A673 (cell line): ENCODE results near the gene AHCYL2. TPM values are rescaled to one million over a fixed set of nuclear protein-coding genes. Genes with fewer than 3 reads are reported as not detected.

Source experiments
- BruUV-seq: library from RNA; stranded (reverse); fragments of 400-500 nt; replicated peaks from 2 replicates; lab custom pipeline; 2021; lab: Mats Ljungman, UMichigan
- CTCF ChIA-PET: fragments of 300-600 bp; sonication (Branson Sonifier 250); formaldehyde crosslinking; loops from one replicate; lab custom pipeline; 2022; ENCODE audit warnings: antibody characterized with exemption; lab: Charles Lee
- POLR2A ChIA-PET: fragments of 300-600 bp; sonication (Branson Sonifier 250); formaldehyde crosslinking; loops from one replicate; lab custom pipeline; 2022; ENCODE audit warnings: antibody characterized with exemption; ENCODE audit not compliant: low non-redundant PET; lab: Charles Lee
- DNase-seq: peaks from one replicate; pipeline ENCODE4 v3.0.0-alpha.2; 2015; ENCODE audit warnings: low spot score
- H3K27ac ChIP-seq: fragments of 200-600 bp; sonication (generic); 2 replicates; pipeline ENCODE4 v1.5.1; 2016; ENCODE audit warnings: mixed run types, low read depth, mild to moderate bottlenecking, mixed read lengths, antibody characterized with exemption, low read length; ENCODE audit not compliant: poor library complexity, severe bottlenecking
- H3K27me3 ChIP-seq: fragments of 200-600 bp; sonication (generic); replicated peaks from 2 replicates; pipeline ENCODE4 v1.6.1; 2017; ENCODE audit warnings: mixed run types, low read depth, mild to moderate bottlenecking, mixed read lengths, antibody characterized with exemption, low read length; ENCODE audit not compliant: insufficient read depth, poor library complexity
- H3K36me3 ChIP-seq: fragments of 200-600 bp; sonication (generic); 2 replicates; pipeline ENCODE4 v1.6.1; 2016; ENCODE audit warnings: mixed run types, mild to moderate bottlenecking, mixed read lengths, antibody characterized with exemption, low read length; ENCODE audit not compliant: insufficient read depth, poor library complexity, severe bottlenecking
- H3K4me1 ChIP-seq: fragments of 200-600 bp; sonication (generic); 2 replicates; pipeline ENCODE4 v1.6.1; 2017; ENCODE audit warnings: mixed run types, mild to moderate bottlenecking, mixed read lengths, antibody characterized with exemption, low read length; ENCODE audit not compliant: insufficient read depth, poor library complexity, severe bottlenecking
- H3K4me3 ChIP-seq: fragments of 200-600 bp; sonication (generic); 2 replicates; pipeline ENCODE4 v1.5.1; 2016; ENCODE audit warnings: low read depth, mixed run types, mild to moderate bottlenecking, mixed read lengths, low read length; ENCODE audit not compliant: poor library complexity, severe bottlenecking
- H3K9me3 ChIP-seq: fragments of 200-600 bp; sonication (generic); 2 replicates; pipeline ENCODE4 v1.6.1; 2016; ENCODE audit warnings: mixed run types, low read depth, mild to moderate bottlenecking, mixed read lengths, antibody characterized with exemption, low read length; ENCODE audit not compliant: poor library complexity, severe bottlenecking
- EZH2 ChIP-seq: fragments of 200-600 bp; sonication (generic); IDR thresholded peaks from 2 replicates; pipeline ENCODE4 v1.6.1; 2017; ENCODE audit warnings: borderline replicate concordance, low read depth, mild to moderate bottlenecking, mixed read lengths, antibody characterized with exemption, low read length; ENCODE audit not compliant: poor library complexity, severe bottlenecking
- intact Hi-C: fragments of 100-400 bp; cut with micrococcal nuclease; formaldehyde crosslinking; loops from one replicate; pipeline ENCODE4 v1.10.0; 2022; ENCODE audit not compliant: unreplicated experiment
- total RNA-seq: library from RNA; stranded (reverse); gene quantifications from 2 replicates; pipeline ENCODE4 v1.2.3, GENCODE V29; 2021
- TF ChIP-seq, protein P1 (sequence below): fragments of 300-800, 200-600 bp; sonication (generic); conservative IDR thresholded peaks from 2 replicates; pipeline ENCODE4 v1.5.1; 2017; ENCODE audit warnings: low read depth, mild to moderate bottlenecking, antibody characterized with exemption, low read length, moderate library complexity, mixed read lengths

The AHCYL2 gene
- total RNA-seq, 1 experiment from 2014 or later: 35.2 TPM

DNA sequence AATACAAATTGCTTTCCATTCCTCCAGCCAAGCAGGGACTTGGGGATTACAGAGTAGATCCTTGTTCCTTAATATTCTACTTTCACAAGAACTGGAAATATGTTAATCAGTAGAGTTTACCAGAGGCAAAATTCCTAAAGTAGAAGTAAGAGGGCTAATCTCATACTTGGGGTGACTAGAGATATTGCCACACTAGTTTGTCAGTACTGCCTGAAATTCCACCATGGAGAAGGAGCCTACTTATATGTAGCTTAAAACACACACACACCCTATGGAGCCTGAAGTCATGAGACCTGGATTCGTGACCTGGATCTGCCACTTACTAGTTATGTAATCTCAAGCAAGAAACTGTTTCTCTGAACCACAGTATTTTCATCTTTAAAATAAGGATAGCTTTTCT, 243.3 kb downstream of the AHCYL2 start:
- ChIA-PET CTCF (interaction anchor here (1.6 kb wide), 1 partner anchor 101 kb away, joined by 4 read pairs; no protein-coding TSS in a partner anchor), POLR2A (no interaction called here)
- Histone ChIP-seq H3K27ac (peak overlapping the region; percentile 4), H3K36me3 (peaks cover 9% of the 10 kb centered on the region), H3K27me3 (no peaks in the 10 kb centered on the region), H3K9me3 (no peaks in the 10 kb centered on the region), H3K4me1 (no peaks in the 10 kb centered on the region), H3K4me3 (no peak overlapping the region)
- intact Hi-C loops: no loop called here
- TF ChIP-seq, protein P1, sequence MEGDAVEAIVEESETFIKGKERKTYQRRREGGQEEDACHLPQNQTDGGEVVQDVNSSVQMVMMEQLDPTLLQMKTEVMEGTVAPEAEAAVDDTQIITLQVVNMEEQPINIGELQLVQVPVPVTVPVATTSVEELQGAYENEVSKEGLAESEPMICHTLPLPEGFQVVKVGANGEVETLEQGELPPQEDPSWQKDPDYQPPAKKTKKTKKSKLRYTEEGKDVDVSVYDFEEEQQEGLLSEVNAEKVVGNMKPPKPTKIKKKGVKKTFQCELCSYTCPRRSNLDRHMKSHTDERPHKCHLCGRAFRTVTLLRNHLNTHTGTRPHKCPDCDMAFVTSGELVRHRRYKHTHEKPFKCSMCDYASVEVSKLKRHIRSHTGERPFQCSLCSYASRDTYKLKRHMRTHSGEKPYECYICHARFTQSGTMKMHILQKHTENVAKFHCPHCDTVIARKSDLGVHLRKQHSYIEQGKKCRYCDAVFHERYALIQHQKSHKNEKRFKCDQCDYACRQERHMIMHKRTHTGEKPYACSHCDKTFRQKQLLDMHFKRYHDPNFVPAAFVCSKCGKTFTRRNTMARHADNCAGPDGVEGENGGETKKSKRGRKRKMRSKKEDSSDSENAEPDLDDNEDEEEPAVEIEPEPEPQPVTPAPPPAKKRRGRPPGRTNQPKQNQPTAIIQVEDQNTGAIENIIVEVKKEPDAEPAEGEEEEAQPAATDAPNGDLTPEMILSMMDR: no peak
- BruUV-seq: no TSS peak
- no peak for DNase-seq

DNA sequence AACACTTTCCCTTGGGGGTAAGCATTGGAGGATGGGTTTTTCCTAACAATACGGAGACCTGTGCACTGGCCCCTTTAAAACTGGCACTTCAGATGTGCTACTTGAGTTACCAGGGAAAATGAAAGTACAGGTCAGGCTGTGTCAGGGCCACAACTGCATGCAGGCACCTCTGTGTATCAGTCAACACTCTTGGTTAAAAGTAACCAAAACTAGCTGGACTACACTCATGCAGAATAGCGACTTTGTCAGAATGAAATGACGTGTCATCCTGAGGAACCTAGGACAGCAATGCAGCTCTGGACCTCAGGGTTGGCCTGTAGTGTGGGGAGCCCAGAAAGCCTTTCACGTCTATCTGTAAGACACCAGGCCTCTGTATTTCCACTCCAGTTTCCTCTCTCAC, 243.7 kb downstream of the AHCYL2 start:
- Histone ChIP-seq H3K27ac (no peak overlapping the region), H3K36me3 (peaks cover 9% of the 10 kb centered on the region), H3K27me3 (no peaks in the 10 kb centered on the region), H3K4me1 (no peaks in the 10 kb centered on the region), H3K9me3 (no peaks in the 10 kb centered on the region), H3K4me3 (no peak overlapping the region)
- intact Hi-C loops: no loop called here
- BruUV-seq: no TSS peak
- no peak for DNase-seq
- ChIA-PET CTCF (interaction anchor here (1.6 kb wide), 1 partner anchor 101 kb away, joined by 4 read pairs; no protein-coding TSS in a partner anchor), POLR2A (no interaction called here)
- no peak for TF ChIP-seq EZH2
- TF ChIP-seq, protein P1: no peak

DNA sequence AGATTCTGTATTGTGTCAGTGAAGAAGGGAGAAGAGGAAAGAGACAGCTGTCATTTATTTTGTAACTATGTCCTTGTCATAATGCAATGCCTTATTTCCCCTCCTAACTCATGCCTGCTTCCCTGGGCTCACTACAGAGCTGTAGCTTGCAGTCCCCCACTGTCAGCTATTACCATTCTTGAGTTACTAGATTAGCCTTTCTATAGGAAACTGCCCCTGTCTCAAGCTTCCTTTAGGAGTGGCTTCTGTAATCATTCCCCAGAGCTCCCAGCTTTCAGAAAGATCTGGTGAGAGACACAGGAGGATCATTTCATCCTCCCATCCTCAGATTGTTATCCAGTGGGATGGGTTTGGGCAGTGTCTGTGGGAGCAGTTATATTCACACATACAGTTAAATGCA, 245.1 kb downstream of the AHCYL2 start:
- intact Hi-C loops: loop anchor here (10.0 kb wide), 1 partner anchor 175 kb away; no protein-coding TSS in a partner anchor
- CTCF ChIA-PET: no interaction called here
- H3K36me3 ChIP-seq: no peaks in the 10 kb centered on the region
- H3K27me3 ChIP-seq: no peaks in the 10 kb centered on the region
- no peaks in the 10 kb centered on the region for H3K9me3 ChIP-seq
- no TSS peak for BruUV-seq
- no peak overlapping the region for H3K27ac ChIP-seq
- TF ChIP-seq, protein P1: no peak
- no peak for TF ChIP-seq EZH2
- no peak for DNase-seq
- H3K4me3 ChIP-seq: no peak overlapping the region
- no peaks in the 10 kb centered on the region for H3K4me1 ChIP-seq
- POLR2A ChIA-PET: no interaction called here
